DMS114 treated with DMSO at 0.1 percent for 48 hours (cell line): ENCODE measurements around the gene PPP2R5B.

Experiments used
- DNase-seq: peaks from one replicate; lab custom pipeline; 2025; ENCODE audit not compliant: unreplicated experiment; lab: John Stamatoyannopoulos, UW

PPP2R5B gene

DNA sequence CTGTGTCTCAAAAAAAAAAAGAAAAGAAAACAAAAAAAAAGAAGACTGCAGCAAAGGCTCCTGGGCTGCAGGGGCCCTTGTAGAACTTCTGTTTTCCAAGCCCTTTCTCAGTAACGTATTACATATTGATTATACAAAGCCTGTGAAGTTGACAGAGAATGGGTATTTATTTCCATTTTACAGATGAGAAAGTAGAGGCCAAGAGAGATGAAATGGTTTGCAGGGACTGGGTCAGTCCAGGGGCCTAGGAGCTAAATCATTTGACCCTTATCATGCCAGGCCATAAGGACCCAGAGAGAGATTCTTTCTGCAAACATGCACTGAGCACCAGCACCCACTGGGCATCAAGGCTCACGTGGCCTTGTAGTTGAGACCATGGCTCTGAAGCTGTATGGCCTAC, 4.5 kb downstream of the PPP2R5B start:
- DNase-seq, result no peak

DNA sequence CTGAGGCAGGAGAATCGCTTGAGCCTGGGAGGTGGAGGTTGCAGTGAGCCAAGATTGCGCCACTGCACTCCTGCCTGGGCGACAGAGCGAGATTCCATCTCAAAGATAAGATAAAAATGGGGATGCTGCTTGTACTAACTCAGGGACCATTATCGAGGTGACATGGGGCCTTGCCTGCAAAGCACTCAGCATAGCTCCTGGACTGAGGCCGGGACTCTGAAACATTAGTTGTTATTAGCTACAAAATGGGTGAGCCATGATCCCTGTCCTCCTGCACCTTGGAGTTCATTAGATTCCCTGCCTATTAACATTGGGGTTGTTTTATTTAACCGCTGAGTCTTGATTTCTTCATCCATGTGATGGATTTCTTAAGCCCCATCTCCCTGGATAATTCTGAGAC, 5.1 kb downstream of the PPP2R5B start:
- DNase-seq, result no peak

DNA sequence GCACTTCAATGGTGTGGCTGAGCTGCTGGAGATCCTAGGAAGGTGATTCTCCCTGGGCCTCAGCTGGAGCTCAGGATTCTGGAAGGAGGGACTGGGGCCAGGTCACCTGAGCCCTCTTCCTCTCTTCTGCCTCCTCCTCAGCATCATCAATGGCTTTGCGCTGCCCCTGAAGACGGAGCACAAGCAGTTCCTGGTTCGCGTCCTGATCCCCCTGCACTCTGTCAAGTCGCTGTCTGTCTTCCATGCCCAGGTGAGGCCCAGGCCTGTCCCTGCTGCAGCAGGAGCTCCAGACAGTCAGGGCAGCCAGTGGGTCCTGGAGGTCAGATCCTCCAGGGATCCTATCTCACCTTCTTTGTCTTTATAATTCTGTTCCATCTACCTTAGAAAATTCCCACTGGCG, 5.9 kb downstream of the PPP2R5B start:
- no peak for DNase-seq

DNA sequence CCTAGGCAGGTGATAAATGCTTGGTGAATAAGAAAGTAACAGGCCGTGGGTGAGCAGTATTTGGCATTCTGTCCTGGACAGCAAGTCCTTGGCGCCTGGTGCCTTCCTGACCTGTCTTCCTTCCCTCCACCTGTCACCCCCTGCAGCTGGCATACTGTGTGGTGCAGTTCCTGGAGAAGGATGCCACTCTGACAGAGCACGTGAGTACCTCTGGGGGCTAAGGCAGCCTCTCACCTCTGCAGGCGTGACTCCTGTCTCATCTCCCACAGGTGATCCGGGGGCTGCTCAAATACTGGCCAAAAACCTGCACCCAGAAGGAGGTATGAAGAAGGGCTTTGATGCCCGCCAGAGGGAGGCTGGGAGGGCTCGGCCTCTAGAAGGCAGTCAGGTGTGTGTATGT, 6.8 kb downstream of the PPP2R5B start:
- no peak for DNase-seq

DNA sequence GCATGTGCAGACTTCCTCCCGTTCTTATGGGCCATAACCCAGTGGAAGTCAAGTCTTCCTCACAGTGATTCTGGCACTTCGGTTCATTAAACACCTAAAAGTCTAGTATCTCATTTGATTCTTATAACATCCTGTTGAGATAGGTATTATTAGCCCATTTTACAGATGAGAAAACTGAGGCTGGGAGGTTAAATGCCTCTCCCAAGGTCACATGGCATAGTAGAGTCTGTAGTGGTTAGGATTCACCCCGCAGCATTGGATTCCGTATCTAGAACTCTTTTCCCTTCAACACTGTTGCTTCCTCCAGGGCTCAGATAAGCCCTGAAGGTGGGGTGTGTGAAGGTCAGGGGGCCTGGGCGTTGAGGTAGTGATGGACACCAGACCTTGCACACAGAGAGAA, 7.8 kb downstream of the PPP2R5B start:
- DNase-seq, result no peak

DNA sequence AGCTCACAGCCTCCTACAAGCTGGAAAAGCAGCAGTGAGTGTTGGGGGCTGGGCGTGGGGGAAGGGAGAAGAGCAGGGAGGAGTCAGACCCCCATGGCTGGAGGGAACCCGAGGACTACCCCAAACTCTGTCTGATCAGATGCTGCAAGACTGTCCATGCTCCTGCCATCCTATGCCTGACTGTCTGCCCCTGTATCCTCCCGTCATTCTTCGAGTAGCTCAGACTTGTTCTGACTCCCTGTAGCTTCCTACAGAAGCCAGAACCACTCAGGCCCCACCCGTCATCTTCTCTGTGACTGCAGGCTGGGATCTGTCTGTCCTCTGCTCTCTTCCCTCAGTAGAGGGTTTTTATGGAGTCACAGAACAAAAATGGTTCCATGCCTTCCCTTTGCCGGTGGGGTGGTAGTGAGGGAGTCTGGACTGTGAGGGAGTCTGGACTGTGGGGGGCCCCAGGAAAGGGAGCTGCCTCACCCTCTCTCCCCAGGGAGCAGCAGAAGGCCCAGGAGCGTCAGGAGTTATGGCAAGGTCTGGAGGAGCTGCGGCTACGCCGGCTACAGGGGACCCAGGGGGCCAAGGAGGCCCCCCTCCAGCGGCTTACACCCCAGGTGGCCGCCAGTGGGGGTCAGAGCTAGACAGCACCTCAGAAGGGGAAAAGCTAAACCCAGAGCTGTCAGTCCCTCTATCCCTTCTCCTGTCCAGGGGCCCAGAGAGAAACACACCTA, 8.9 kb downstream of the PPP2R5B start:
- no peak for DNase-seq

DNA sequence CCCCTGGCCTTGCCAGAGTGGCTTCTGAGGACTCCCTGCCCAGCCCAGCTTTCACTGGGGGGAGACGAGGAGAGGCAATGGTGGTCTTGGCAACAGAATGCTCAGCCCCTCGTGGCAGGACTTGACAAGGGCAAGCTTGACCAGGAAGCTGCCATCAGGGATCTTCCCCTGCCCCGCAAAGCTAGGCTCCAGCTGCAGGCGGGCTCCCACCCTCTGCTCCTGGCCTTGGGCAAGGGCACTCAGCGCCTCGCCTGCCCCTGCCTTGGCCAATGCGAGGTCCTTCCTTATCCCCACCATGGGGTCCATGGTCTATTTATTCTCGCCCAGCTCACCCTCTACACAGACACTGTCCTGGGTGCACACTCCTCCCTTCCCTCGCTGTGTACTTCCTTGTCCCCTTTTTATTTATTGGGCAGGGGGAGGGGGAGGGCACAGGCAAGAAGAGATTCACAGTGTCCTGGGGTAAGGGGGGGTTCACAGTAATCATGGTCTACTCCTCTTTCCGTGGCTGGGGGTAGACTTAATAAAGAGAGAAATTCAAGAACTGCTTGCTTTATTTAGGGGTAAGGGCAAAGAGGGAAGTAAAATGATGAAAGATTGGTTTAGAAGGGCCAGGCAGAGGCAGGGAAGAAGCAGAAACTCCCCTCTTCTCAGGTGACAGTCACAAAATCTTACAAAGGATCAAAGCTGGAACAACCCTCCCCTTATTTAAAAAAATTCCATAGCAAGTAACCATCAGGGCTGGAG, 9.6 kb downstream of the PPP2R5B start:
- DNase-seq, result no peak

DNA sequence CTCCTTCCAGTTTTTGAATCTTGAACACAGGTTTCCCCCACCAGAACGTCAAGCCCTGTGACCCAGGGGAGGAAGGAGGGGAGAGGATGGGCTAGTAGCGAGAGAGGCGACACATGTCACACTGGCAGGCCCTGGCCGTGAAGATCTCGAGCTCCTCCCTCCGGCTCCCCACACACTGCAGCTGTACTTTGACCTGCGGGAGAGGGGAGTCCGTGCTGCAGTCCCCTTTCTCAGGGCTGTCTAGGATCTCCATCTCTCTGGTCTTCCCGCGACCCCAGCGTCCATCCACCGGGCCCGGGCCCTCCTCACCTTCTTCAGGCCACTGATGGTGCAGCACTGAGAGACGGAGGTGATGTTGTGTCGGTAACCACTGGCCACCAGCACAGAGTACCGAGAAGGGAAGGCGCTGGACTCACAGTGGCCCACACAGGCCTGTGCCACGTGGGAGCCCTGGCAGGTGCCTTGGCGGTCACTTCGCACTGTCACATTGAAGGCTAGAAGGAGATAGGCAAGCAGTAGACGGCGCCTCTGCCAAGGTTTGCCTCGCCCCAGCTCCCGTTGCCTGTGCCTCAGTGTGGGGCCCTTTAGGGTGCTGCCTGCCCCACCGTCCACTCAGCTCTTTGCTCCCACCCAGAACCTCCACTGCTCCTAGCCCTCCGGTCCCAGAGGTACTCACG, 10.3 kb downstream of the PPP2R5B start:
- no peak for DNase-seq

DNA sequence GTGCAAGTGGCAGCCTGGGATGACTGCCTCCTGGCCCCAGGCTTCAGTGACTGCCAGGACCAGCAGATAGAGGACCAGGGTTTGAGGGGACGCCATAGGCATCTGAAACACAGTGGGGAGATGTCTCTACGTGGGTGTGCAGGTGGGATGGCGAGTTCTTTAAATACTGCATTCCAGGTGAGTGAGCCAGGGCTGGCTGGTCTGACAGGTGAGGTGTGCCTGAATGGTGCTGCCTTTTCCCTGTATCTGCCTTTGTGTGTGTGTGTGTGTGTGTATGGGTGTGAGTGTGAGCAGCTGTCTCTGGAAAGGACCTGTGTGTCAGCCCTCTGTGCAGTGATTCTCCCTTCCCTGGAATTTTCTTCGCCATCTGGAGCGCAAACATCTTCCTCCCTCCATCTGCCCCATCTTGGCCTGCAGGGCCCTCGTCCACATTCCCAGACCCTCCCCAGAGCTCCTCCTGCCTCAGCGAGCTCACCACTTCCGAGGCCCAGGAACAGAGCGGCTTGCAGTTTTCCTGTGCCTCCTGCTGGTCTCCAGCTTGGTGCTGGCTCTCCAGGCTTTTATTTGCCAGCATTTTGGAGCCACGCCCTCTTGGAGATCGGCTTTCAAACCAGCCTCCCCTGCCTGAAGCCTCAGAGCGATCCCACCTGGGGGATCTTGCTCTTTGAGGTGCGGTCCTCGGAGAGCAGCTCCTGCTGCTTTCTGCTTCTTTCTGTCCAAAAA, 11.0 kb downstream of the PPP2R5B start, which contains the start of gene GPHA2:
Gene GPHA2, minus strand, starts transcription at position 535 of the 723 bp plus-strand sequence. Its CDS starts 433 bp downstream, at position 102.
- no peak for DNase-seq

DNA sequence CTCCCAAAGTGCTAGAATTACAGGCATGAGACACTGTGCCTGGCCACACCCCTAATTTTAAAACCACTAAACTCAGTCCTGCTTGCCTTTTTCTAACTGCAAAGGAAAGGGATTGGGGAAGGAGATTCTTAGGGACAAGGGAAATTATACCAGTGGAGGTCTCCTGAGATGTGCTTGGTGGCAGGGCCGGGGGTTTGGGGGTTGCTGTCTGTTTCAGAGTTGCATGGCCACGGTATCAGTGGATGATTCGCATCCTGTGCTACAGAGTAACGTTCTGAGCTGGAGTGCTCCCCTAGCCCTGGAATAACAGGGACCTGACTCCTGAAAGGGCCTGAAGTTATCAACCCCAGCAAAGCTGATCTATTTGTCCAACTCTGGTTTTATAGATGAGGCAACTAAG, 12.1 kb downstream of the PPP2R5B start:
- no peak for DNase-seq

DNA sequence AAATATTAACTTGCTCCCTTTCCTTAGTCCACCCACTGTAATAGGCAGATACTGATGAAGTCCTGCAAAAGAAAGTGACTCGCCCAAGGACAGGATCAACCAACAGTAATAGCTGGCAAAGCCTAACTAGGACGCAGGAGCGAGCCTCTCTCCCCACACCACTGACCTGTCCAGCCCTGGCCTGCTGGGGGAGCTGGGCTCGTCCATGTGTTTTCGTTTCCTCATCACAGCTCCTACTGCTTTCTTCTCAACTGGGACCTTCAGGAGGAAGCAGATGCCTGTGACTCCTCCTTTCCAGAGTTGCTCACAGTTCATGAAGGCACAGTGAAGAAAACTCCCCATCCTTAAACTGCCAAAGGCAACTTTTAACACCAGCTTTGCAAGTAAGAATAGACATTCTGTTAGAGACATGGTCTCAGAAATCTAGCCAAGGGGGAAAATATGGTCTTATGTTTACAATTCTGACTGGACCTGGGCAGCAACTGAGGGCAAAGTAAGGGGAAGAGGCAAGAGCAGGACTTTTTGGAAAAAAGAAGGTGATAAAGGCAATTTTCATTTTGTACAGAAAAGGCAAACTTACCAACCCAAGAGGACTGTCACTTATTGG, 22.8 kb downstream of the PPP2R5B start:
- DNase-seq, result no peak

DNA sequence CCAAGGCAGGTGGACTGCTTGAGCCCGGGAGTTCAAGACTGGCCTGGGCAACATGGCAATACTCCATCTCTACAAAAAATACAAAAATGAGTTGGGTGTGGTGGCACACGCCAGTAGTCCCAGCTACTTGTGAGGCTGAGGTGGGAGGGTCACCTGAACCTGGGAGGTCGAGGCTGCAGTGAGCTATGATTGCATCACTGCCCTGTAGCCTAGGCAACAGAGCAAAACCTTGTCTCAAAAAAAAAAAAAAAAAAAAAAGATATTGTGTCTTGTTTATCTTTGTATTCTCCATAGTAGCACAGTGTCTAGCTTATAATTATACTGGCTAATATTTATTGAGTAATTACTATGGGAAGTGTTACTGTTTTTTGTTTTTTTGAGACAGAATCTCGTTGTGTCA, 27.0 kb downstream of the PPP2R5B start:
- DNase-seq, result no peak

DNA sequence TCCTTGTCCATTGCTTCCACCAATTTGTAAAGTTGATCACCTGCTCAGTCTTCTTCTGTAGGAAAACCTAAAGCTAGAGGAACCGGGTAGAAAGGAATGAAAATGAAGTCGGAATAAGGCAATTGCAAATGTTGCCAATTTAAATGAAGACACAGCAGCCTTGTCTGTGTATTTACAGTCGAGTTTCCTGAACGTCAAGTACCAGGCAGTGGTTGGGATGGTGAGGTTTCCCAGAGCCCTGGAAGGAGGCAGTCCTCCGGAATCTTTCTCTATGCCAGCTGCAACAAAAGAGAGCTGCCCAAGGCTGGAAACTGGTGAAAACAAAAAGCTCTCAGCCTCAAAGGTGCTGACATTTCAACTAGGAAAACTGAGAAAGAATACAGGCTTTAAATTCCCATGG, 29.7 kb downstream of the PPP2R5B start:
- DNase-seq, result no peak

DNA sequence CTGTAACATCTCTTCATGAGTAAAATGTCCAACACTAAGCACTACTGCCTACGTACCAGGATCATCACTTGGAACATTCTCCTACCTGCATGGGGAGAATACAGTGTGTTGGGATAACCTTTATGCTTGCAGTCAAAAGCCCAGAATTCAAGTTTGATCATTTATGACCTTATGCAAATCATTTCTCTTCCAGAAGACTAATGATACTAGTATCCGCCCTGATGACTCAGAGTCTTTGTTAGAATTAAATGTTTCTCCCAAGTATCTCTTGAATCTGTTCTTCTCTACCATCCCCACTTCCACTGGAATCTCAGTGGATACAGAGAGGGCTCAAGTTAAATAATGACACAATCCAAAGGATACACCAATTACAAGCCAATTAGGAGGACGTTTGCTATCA, 35.0 kb downstream of the PPP2R5B start:
- no peak for DNase-seq

DNA sequence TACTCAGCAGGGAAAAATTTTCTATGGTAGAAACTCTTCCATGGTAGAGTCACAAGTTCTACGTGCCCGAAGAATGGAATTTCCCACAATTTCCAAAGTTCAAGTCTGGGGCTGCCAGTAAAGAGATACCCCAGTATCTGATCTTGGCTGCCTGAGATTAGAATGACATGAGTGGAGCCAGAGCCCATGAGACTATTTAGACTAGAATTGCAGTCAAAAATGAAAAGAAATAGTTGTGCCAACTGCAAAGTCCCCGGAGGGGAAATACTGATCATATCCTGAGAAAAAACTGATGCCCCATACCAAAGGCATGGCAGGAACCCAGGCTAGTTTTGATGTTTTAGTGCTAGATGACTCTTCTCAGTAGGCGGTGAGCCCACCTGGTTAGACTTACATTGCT, 36.2 kb downstream of the PPP2R5B start:
- no peak for DNase-seq

DNA sequence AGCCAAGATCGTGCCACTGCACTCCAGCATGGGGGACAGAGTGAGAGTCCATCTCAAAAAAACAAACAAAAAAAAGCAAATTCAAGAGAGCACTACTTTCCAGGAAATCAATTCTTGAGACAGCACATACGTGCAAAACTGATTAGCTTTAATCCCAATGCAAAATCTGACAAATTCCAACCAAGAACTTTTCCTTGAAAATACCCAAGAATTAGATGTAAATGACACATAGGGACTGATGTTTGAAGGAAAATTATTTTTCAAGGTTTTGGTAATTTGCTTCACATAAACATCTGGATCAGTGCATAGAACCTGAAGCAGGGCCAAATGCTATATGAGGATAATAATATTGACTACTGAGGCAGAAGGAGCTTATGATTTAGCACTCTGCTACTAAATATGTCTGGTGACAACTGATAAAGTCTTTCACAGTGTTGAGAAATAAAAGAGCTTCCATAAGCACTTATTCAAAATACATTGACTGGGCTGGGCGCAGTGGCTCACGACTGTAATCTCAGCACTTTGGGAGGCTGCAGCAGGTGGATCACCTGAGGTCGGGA, 38.7 kb downstream of the PPP2R5B start:
- no peak for DNase-seq

DNA sequence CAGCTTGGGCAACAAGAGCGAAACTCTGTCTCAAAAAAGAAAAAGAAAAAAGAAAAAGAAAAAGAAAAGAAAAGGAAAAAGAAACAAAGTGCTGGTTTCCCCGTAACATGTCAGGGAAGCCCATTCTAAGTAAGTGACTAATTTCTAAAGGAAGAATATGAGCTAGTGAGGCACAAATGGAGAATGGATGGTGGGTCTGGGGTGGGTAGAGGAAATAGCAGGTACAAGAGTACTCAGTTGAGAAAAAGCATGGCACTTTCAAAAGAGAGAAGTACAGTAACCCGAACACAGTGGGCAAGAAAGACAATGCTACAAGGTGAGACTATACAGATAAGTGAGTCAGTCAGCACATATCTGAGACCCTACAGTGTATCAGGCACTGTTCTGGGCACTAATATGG, 42.9 kb downstream of the PPP2R5B start:
- DNase-seq, result no peak

DNA sequence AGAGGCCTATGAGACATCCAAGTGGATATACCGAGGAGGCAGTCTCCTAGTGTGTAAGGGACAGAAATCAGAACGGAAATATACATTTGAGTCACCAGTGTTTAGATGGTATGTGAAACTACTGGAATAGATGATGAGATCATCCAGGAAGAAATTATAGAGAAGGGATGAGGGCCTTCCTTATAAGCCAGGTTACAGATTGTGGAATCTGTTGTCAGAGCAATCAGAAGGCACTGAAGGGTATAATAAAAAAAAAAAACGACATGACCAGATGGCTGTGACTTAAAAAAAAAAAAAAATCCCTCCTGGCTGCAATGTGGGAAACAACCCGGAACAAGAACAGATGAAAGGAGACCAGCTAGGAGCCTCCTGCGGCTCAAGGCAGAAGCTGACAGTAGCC, 44.7 kb downstream of the PPP2R5B start:
- no peak for DNase-seq

DNA sequence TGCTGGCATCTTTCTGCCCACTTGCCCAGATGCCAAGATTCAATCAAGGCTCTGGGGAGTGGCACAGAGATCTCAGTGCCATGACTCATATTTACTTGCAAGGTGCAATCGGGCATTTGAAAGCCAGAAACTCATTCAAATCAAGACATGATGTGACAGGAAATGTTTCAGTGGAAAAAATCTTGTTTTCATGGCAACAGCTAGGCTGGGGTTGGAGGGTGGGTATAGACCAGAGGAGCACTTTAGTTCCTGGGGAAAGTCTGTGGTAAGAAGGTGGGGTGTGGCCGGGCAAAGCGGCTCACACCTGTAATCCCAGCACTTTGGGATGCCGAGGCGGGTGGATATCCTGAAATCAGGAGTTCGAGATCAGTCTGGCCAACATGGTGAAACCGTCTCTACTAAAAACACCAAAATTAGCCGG, 46.3 kb downstream of the PPP2R5B start:
- DNase-seq, result no peak

DNA sequence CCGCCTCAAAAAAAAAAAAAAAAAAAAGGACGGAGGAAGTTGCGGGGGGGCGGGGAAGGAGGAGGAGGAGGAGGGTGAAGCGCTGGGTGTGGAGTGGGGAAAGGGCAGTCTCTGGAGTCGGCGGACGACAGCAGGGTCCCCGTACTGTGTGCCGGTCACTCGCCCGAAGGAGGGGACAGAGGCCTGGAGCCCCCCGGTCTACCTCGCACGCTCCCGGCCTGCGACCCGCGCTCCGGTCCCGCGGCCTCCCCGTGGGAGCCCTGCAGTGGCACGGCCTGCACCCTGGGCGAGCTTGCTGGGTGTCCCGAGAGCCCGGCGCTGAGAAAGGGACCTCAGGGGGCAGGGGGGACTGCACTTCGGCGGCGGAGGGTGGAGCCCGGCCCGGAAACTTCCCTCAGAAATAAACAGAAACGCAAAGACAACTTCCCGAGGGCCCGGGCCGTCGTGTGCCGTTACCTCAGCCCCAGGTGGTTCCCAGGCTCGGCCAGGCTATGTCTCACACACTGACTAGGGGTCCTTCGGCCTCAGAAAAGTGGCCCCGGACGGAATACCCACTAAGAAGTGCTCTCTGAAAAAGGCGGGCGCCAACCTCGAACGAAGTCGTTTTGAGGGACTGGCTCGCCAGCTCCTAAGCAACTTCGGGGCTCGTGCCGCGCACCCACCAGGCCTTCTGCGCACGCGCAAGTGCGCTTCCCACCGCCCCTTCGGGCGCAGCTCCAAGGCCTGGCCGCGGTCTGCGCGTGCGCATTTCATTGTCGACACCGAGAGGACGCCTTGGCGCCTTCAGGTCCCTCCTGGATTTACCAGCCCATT, 47.1 kb downstream of the PPP2R5B start, which contains the start of gene MAJIN:
Gene MAJIN, minus strand, starts transcription at position 688 of the 813 bp plus-strand sequence. CDS start 12,703 bp downstream, outside the sequence.
- peak; percentile 18 for DNase-seq
